Measurements from ENCODE around the gene ZNF37A. TPM values are rescaled to one million over a fixed set of nuclear protein-coding genes. Genes with fewer than 3 reads are reported as not detected.

ZNF37A gene
- total RNA-seq, 4 donors from 2014 or later: 10.4 to 17.9 (median 13.0) TPM

DNA sequence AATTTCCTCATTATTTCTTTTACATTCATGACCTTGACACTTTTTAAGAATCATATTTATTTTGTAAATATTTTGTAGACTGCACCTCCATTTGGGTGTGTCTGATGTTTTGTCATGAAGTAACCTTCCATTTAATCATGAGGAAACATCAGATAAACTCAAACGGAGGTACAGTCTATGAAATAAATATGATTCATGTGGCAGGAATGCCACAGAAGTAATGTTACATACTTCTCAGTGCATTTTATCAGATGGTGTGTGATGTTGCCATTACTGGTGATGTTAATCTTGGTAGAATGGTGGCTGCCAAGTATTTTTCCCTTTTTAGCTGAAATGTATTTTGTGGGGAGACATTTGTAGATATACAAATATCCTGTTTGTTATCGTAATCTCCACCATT is 64.9 kb downstream of the ZNF37A start:
- 71 to 82% methylated on average over 2 of the region's 2 CpGs for WGBS, 2 donors (ENCODE audit: low coverage in 1 of 2)
- Histone ChIP-seq H3K27ac (no peak overlapping the region), H3K27me3 (no peaks in the 10 kb centered on the region), H3K4me1 (no peaks in the 10 kb centered on the region), H3K4me3 (no peak overlapping the region), H3K36me3 (no peaks in the 10 kb centered on the region), H3K9me3 (peaks cover 12 to 15% of the 10 kb centered on the region in 2 donors)
- DNase-seq: no peak
- TF ChIP-seq POLR2AphosphoS5 (IDR thresholded peaks at IDR 0.05) (no peak), POLR2A (IDR thresholded peaks at IDR 0.05) (no peak), EP300 (IDR thresholded peaks at IDR 0.05; ENCODE audit: low read depth) (no peak)
- intact Hi-C loops (cut with DNase I; ENCODE audit: low total_unique reads): no loop called here
- in situ Hi-C loops (cut with MboI; ENCODE audit: low pct_ligation_motif_present in 1 of 4, low pct_unique_long_range_greater_than_20kb in 1 of 4, low sequenced_read_pairs in 3 of 4): no loop called here

DNA sequence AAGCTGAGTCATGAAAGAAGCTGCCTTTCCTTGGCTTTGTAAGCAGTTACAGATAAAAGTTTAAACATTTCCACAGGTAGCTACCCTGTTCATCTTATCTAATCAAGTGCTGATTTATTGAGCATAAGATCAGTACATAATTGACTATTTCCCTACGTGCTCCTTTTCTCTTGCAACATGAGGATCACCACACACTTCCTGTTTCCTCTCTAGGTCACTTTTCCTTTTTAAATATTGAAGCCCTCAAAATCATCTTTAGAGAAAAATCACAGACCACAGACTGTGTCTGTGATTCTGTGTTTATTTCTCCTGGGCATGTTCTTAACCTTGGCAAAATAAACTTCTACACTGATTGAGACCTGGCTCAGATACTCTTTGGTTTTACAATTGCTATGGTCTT is 69.5 kb downstream of the ZNF37A start:
- TF ChIP-seq POLR2A (IDR thresholded peaks at IDR 0.05) (no peak), POLR2AphosphoS5 (IDR thresholded peaks at IDR 0.05) (no peak), EP300 (IDR thresholded peaks at IDR 0.05; ENCODE audit: low read depth) (no peak)
- TF ChIP-seq, protein P1, sequence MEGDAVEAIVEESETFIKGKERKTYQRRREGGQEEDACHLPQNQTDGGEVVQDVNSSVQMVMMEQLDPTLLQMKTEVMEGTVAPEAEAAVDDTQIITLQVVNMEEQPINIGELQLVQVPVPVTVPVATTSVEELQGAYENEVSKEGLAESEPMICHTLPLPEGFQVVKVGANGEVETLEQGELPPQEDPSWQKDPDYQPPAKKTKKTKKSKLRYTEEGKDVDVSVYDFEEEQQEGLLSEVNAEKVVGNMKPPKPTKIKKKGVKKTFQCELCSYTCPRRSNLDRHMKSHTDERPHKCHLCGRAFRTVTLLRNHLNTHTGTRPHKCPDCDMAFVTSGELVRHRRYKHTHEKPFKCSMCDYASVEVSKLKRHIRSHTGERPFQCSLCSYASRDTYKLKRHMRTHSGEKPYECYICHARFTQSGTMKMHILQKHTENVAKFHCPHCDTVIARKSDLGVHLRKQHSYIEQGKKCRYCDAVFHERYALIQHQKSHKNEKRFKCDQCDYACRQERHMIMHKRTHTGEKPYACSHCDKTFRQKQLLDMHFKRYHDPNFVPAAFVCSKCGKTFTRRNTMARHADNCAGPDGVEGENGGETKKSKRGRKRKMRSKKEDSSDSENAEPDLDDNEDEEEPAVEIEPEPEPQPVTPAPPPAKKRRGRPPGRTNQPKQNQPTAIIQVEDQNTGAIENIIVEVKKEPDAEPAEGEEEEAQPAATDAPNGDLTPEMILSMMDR (IDR thresholded peaks at IDR 0.05): no peak
- H3K4me1 ChIP-seq: no peaks in the 10 kb centered on the region
- H3K27ac ChIP-seq: no peak overlapping the region
- no peak overlapping the region for H3K4me3 ChIP-seq
- H3K27me3 ChIP-seq: no peaks in the 10 kb centered on the region
- intact Hi-C loops (cut with DNase I; ENCODE audit: low total_unique reads): no loop called here
- H3K36me3 ChIP-seq: no peaks in the 10 kb centered on the region
- 13 to 23% methylated on average over 1 of the region's 1 CpG for WGBS, 2 donors (ENCODE audit: low coverage in 1 of 2)
- in situ Hi-C loops (cut with MboI; ENCODE audit: low pct_ligation_motif_present in 1 of 4, low pct_unique_long_range_greater_than_20kb in 1 of 4, low sequenced_read_pairs in 3 of 4): no loop called here
- no peak for DNase-seq
- H3K9me3 ChIP-seq: peaks cover 8 to 15% of the 10 kb centered on the region in 2 donors

DNA sequence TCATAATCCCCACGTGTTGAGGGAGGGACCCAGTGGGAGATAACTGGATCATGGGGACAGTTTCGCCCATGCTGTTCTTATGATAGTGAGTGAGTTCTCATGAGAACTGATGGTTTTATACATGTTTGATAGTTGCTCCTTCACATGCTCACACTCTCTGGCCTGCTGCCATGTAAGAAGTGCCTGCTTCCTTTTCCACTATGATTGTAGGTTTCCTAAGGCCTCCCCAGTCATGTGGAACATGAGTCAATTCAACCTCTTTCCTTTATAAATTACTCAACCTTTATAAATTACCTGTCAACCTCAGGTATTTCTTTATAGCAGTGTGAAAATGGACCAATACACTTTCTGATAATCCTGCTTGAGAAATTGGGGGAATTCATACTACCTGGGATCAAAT is 80.2 kb downstream of the ZNF37A start:
- Histone ChIP-seq H3K36me3 (no peaks in the 10 kb centered on the region), H3K27me3 (no peaks in the 10 kb centered on the region), H3K4me3 (no peak overlapping the region), H3K4me1 (no peaks in the 10 kb centered on the region), H3K27ac (no peak overlapping the region), H3K9me3 (no peaks in the 10 kb centered on the region)
- in situ Hi-C loops (cut with MboI; ENCODE audit: low pct_ligation_motif_present in 1 of 4, low pct_unique_long_range_greater_than_20kb in 1 of 4, low sequenced_read_pairs in 3 of 4) (no loop called here), intact Hi-C loops (cut with DNase I; ENCODE audit: low total_unique reads) (no loop called here)
- WGBS, 2 donors (ENCODE audit: low coverage in 1 of 2): 50 to 57% methylated on average over 1 to 2 of the region's 2 CpGs
- DNase-seq: no peak
- TF ChIP-seq, protein P1 (IDR thresholded peaks at IDR 0.05): no peak
- TF ChIP-seq POLR2A (IDR thresholded peaks at IDR 0.05): no peak
- no peak for TF ChIP-seq POLR2AphosphoS5 (IDR thresholded peaks at IDR 0.05)

DNA sequence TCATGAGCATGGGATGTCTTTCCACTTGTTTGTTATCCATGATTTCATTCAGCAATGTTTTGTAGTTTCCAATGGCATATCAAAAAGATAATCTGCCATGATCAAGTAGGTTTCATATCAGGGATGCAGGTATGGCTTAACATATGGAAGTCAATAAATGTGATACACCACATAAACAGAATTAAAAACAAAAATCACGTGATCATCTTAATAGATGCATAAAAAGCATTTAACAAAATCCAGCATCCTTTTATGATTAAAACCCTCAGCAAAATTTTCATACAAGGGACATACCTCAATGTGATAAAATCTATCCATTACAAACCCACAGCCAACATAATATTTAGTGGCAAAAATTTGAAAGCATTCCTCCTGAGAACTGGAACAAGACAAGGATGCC is 90.3 kb downstream of the ZNF37A start:
- H3K36me3 ChIP-seq: no peaks in the 10 kb centered on the region
- no peak overlapping the region for H3K4me3 ChIP-seq
- 35 to 38% methylated on average over 1 of the region's 1 CpG for WGBS, 2 donors (ENCODE audit: low coverage in 1 of 2)
- no peaks in the 10 kb centered on the region for H3K27me3 ChIP-seq
- peaks cover 0 to 4% of the 10 kb centered on the region in 2 donors for H3K9me3 ChIP-seq
- no peak overlapping the region for H3K27ac ChIP-seq
- H3K4me1 ChIP-seq: no peaks in the 10 kb centered on the region
- intact Hi-C loops (cut with DNase I; ENCODE audit: low total_unique reads): no loop called here
- in situ Hi-C loops (cut with MboI; ENCODE audit: low pct_ligation_motif_present in 1 of 4, low pct_unique_long_range_greater_than_20kb in 1 of 4, low sequenced_read_pairs in 3 of 4): no loop called here
- DNase-seq: no peak
- TF ChIP-seq, protein P1 (IDR thresholded peaks at IDR 0.05): no peak
- TF ChIP-seq EP300 (IDR thresholded peaks at IDR 0.05; ENCODE audit: low read depth) (no peak), POLR2A (IDR thresholded peaks at IDR 0.05) (no peak), POLR2AphosphoS5 (IDR thresholded peaks at IDR 0.05) (no peak)

Small RNA genes within 50 kb of the gene (small RNA-seq; reads per million reads assigned to genes)
- 0 reads per million in 4 donors for gene AL117339.2
- 0 reads per million in 4 donors for gene AL161931.1
- gene FXYD6P2: 0 reads per million in 4 donors

Other genes with a start within 250 kb of the ZNF37A start
- gene ZNF248, start 236.7 kb upstream of the ZNF37A start, total RNA-seq: 10 to 100 TPM; 13.8 to 24.7 (median 19.1) TPM
- 1 to 10 TPM in 3 of 4 donors, under 1 TPM in 1; 0.80 to 8.4 (median 5.1) TPM for gene ZNF25, start 117.7 kb upstream of the ZNF37A start, total RNA-seq
- 10 to 100 TPM; 17.3 to 51.1 (median 25.5) TPM for gene ZNF33A, start 83.7 kb upstream of the ZNF37A start, total RNA-seq